ENCODE measurements around the gene PFDN1. TPM values are rescaled to one million over a fixed set of nuclear protein-coding genes. Genes with fewer than 3 reads are reported as not detected.

The PFDN1 gene
- total and polyA plus RNA-seq, 2 experiments from 2014 or later = 119 to 256 TPM

GRCh38 chr5:140251527-140251973 is 51.4 kb downstream of the PFDN1 start:
- H3F3A ChIP-seq (replicated peaks; ENCODE audit: low read depth) = no peaks in the 10 kb centered on the region
- Mint-ChIP-seq H3K9me3 (no peaks in the 10 kb centered on the region), H3K27me3 (ENCODE audit: insufficient read depth, low read depth, poor library complexity) (no peaks in the 10 kb centered on the region), H3K4me3 (no peak overlapping the region), H3K27ac (no peak overlapping the region), H3K36me3 (ENCODE audit: low read depth) (peaks cover 6% of the 10 kb centered on the region; the same call in 2 of the 3 replicates), H3K4me1 (peaks cover 17% of the 10 kb centered on the region)
- no peak overlapping the region for H3K4me3 ChIP-seq
- peaks cover 56% of the 10 kb centered on the region for H3K79me2 ChIP-seq (replicated peaks; ENCODE audit: insufficient read depth)
- H4K20me1 ChIP-seq (replicated peaks; ENCODE audit: insufficient read depth) = peaks cover 16% of the 10 kb centered on the region
- no peak overlapping the region for H2AFZ ChIP-seq
- peaks cover 12% of the 10 kb centered on the region for H3K4me1 ChIP-seq (ENCODE audit: insufficient read depth)
- H3K4me2 ChIP-seq = no peak overlapping the region
- H3K9me2 ChIP-seq (ENCODE audit: insufficient read depth) = no peaks in the 10 kb centered on the region
- DNase-seq (ENCODE audit: low spot score) = no peak
- no peaks in the 10 kb centered on the region for H3K27me3 ChIP-seq (ENCODE audit: insufficient read depth)
- TF ChIP-seq ZNF462 (CRISPR knock-in tag; IDR thresholded peaks at IDR 0.05) = no peak
- no peak for TF ChIP-seq POLR2AphosphoS5 (IDR thresholded peaks at IDR 0.05; ENCODE audit: low read depth)
- TF ChIP-seq ZNF331 (CRISPR knock-in tag; IDR thresholded peaks at IDR 0.05; ENCODE audit: low read depth) = no peak
- no peak for TF ChIP-seq ETS1 (IDR thresholded peaks at IDR 0.05)
- TF ChIP-seq STAT1 (IDR thresholded peaks at IDR 0.05; ENCODE audit: unreplicated experiment) = no peak
- no peak for TF ChIP-seq CTCF (conservative IDR thresholded peaks at IDR 0.05; ENCODE audit: low read depth in 2 of 2)
- no peak for TF ChIP-seq EZH2phosphoT487 (IDR thresholded peaks at IDR 0.05; ENCODE audit: unreplicated experiment)
- no peak for TF ChIP-seq NANOG (IDR thresholded peaks at IDR 0.05; ENCODE audit: borderline replicate concordance)
- TF ChIP-seq REST (IDR thresholded peaks at IDR 0.05; ENCODE audit: unreplicated experiment) = no peak
- TF ChIP-seq JUNB (IDR thresholded peaks at IDR 0.05; ENCODE audit: unreplicated experiment) = no peak
- no peak for TF ChIP-seq ZNF114 (CRISPR knock-in tag; IDR thresholded peaks at IDR 0.05)
- no peak for TF ChIP-seq EZH2 (IDR thresholded peaks at IDR 0.05; ENCODE audit: low read depth, unreplicated experiment)
- TF ChIP-seq CREB1 (CRISPR knock-in tag; IDR thresholded peaks at IDR 0.05; ENCODE audit: low read depth) = no peak
- no peaks in the 10 kb centered on the region for H3K36me3 ChIP-seq (ENCODE audit: insufficient read depth)
- H3K27ac ChIP-seq (ENCODE audit: low read depth) = no peak overlapping the region
- ATAC-seq = no peak

Data from GM23338 (cell line).